ENCODE results near the gene PRDX5.

Gene PRDX5

GRCh38 chr11:64284962-64285884 is 32.7 kb upstream of the PRDX5 start, which contains the start of gene GPR137 (continued):
- 0 out of 2 replicates have a peak, but pooled peaks have one; percentile 35 for TF ChIP-seq PBX3 (CRISPR knock-in tag; IDR thresholded peaks at IDR 0.05)
- TF ChIP-seq SP2 (tag by site-specific recombination; IDR thresholded peaks at IDR 0.05) = no peak; the same call in none of the 2 replicates
- 0 out of 2 replicates have a peak, but pooled peaks have one; percentile 26 for TF ChIP-seq INSM2 (tag by site-specific recombination; IDR thresholded peaks at IDR 0.05)
- no peak for TF ChIP-seq ZNF311 (tag by site-specific recombination; IDR thresholded peaks at IDR 0.05; ENCODE audit: borderline replicate concordance)
- TF ChIP-seq EGR2 (tag by site-specific recombination; IDR thresholded peaks at IDR 0.05; ENCODE audit: low read depth) = 0 out of 2 replicates have a peak, but pooled peaks have one; percentile 19
- TF ChIP-seq SALL2 (tag by site-specific recombination; IDR thresholded peaks at IDR 0.05; ENCODE audit: borderline replicate concordance) = no peak
- TF ChIP-seq PRDM4 (tag by site-specific recombination; IDR thresholded peaks at IDR 0.05) = no peak
- no peak for TF ChIP-seq ZBTB48 (tag by site-specific recombination; IDR thresholded peaks at IDR 0.05)
- TF ChIP-seq AEBP2 (tag by site-specific recombination; IDR thresholded peaks at IDR 0.05; ENCODE audit: borderline replicate concordance) = no peak
- no peak for TF ChIP-seq ZNF266 (tag by site-specific recombination; IDR thresholded peaks at IDR 0.05; ENCODE audit: low read depth)
- TF ChIP-seq ZFP37 (tag by site-specific recombination; IDR thresholded peaks at IDR 0.05) = no peak
- TF ChIP-seq ZNF792 (tag by site-specific recombination; IDR thresholded peaks at IDR 0.05) = no peak
- no peak for TF ChIP-seq ZNF664 (tag by site-specific recombination; IDR thresholded peaks at IDR 0.05)
- peak; percentile 43; the same call in 1 of the 2 replicates for TF ChIP-seq ZBTB20 (tag by site-specific recombination; IDR thresholded peaks at IDR 0.05)
- no peak for TF ChIP-seq ZNF19 (tag by site-specific recombination; IDR thresholded peaks at IDR 0.05; ENCODE audit: low read depth)
- TF ChIP-seq YY1 (tag by site-specific recombination; IDR thresholded peaks at IDR 0.05) = peak; percentile 55; the same call in 1 of the 2 replicates
- TF ChIP-seq ZXDB (tag by site-specific recombination; IDR thresholded peaks at IDR 0.05) = no peak
- no peak for TF ChIP-seq ZBTB7A (tag by site-specific recombination; IDR thresholded peaks at IDR 0.05; ENCODE audit: low read depth)
- TF ChIP-seq ZNF426 (tag by site-specific recombination; IDR thresholded peaks at IDR 0.05) = no peak
- no peak for TF ChIP-seq ZNF324 (tag by site-specific recombination; IDR thresholded peaks at IDR 0.05)
- no peak for TF ChIP-seq ZNF514 (tag by site-specific recombination; IDR thresholded peaks at IDR 0.05)
- no peak for TF ChIP-seq ZNF701 (tag by site-specific recombination; IDR thresholded peaks at IDR 0.05)
- TF ChIP-seq ZNF112 (tag by site-specific recombination; IDR thresholded peaks at IDR 0.05) = no peak
- no peak for TF ChIP-seq ZNF704 (tag by site-specific recombination; IDR thresholded peaks at IDR 0.05)
- 0 out of 2 replicates have a peak, but pooled peaks have one; percentile 34 for TF ChIP-seq ZNF449 (tag by site-specific recombination; IDR thresholded peaks at IDR 0.05)
- TF ChIP-seq ZNF341 (tag by site-specific recombination; IDR thresholded peaks at IDR 0.05; ENCODE audit: low read depth) = peak; percentile 80
- TF ChIP-seq ZNF600 (tag by site-specific recombination; IDR thresholded peaks at IDR 0.05) = 0 out of 2 replicates have a peak, but pooled peaks have one; percentile 4
- TF ChIP-seq KLF8 (tag by site-specific recombination; IDR thresholded peaks at IDR 0.05) = peak; percentile 32; the same call in 1 of the 2 replicates
- TF ChIP-seq ZNF544 (tag by site-specific recombination; IDR thresholded peaks at IDR 0.05) = no peak

All from HEK293 (cell line).